Astrocyte (in vitro differentiated cells and primary cell): ENCODE data around the gene SLC25A3.

ENCODE experiments used
- CTCF ChIP-seq: IDR thresholded peaks from 2 replicates; pipeline ENCODE4 v1.5.1; 2011; ENCODE audit warnings: low read depth, mild to moderate bottlenecking, inconsistent platforms, low read length, moderate library complexity; ENCODE audit not compliant: insufficient read depth
- EZH2 ChIP-seq: IDR thresholded peaks from 2 replicates; pipeline ENCODE4 v1.6.1; 2012; ENCODE audit warnings: mild to moderate bottlenecking, low read length, inconsistent platforms; ENCODE audit not compliant: insufficient read depth

GRCh38 chr12:98637068-98637467 is 43.6 kb downstream of the SLC25A3 start:
- TF ChIP-seq CTCF (no peak), EZH2 (no peak)
